ENCODE measurements around the gene SULT1E1.
"Not testable (repeated sequence)": the region's sequence is repeated elsewhere in the genome, so short reads cannot be mapped to it uniquely, and the experiment has no call there.

SULT1E1 gene

GRCh38 chr4:69838977-69839376 lies 21.0 kb downstream of the SULT1E1 start:
- DNase-seq, result no peak

DNA sequence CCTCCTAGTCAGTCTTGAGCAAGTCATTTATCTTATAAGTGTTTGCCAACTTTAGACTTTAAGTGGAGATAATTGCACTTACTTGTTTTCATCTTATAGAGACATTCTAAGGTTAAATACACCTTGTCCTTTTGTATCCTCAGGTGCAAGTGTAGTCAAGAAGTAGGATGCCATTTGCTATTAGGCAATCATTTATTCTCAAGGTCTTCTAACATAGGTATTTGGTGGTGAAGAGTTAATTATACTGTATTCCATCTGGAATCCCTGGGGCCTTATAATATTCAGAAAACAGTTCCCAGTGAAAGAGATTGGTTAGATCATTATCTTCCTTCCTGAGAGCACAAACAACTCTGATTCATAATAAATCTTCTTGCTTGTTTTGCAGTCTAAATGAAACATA lies 23.7 kb downstream of the SULT1E1 start:
- no peak for DNase-seq

- DNase-seq, result no peak
These were observed 24.2 kb downstream of the SULT1E1 start for GRCh38 chr4:69835766-69836165.

DNA sequence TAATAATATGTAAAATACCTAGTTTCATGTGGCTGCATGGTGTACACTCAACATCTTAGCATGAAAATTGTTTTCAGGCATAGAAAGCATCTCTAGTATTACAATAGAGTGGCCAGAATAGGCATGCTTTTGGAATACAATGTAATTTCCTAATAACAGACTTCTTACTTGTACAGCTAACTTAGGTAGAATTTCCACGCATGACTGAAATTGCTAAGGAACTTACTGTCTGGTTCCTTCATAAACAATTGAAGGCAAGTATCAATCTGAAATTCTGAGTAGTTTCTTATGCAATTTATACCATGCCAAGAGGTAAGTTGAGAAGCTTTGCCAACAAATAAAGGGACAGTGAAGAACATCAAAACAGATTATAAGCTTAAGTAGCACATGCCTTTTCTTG lies 26.7 kb downstream of the SULT1E1 start:
- no peak for DNase-seq

DNA sequence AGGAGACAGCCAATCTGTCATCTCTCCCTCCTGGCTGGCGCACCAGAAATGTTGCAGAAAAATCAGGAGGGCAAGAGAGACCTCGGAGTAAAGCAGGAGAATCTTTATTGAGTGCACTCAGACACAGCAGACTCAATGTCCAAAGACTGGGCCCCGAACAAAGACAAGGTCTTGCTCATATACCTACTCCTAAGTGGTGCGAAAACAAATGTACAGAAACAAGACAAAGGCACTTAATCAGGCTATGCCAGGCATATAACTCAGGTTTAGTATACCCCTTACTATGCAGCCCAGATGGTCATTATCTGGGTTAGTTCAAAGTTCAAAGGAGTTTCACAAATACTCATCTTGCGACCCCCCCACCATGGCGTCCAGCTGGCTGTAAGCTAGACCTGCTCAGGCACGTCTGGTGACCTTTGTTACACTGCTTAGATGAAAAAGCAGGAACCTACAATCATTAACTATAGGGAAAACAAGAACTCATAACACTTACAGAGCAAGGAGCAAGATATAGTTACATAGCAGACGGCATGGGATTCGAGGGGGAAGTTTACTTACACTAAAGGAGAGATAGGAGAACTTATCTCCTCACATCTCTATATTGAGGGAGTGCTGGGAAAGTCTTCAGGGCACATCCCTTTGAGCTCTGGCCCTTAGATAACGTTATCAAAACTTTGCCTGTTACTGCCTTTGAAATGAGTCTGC lies 27.5 kb downstream of the SULT1E1 start:
- DNase-seq, result no peak

DNA sequence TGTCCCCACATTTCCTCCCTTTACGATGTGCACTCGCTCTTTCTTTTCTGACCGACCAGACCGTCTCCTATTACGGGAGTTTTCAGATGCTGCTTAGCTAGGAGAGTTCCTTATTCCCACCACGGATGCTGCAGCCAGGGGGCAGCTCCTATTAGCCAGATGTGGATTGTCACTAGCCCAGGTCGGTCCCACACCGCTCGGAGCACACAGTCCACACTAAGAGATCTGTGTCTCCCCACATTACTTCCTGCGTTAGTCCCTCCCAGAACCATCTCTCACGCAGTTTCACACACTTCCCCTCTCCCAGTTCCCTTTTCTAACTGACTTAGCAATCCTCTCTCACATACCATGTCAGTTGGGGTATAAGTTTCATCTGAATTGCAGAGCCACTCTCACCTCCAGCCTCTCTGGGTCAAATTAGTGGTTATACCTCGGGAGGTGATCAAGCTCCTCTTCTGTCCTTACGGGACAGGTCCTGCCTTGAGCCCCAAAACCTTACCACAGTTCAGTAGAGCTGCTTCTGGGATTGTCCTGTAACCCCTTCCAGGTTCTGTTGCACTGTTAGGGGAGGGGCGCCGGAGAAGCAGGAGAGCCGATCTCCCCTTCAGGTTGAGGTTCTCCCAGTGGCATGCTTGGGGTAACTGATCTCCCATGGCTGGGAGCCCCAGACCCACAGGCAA lies 28.2 kb downstream of the SULT1E1 start:
- no peak for DNase-seq

DNA sequence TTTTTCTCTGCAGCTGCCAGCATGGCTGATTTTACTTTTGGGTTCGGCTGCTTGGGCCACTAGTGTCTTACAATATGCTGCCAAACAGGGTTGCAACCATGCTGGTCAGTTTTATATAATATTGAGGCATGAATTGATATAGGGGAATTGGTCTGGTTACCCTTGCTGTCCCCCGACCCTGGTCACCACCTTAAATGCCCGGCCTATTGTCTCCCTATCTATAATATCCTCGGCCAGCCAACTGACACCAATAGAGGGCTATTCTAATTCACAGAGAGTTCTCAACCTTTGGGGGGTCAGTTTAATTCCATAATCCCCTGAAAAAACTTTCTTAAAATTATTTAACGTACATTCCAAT lies 28.7 kb downstream of the SULT1E1 start:
- DNase-seq, result no peak

DNA sequence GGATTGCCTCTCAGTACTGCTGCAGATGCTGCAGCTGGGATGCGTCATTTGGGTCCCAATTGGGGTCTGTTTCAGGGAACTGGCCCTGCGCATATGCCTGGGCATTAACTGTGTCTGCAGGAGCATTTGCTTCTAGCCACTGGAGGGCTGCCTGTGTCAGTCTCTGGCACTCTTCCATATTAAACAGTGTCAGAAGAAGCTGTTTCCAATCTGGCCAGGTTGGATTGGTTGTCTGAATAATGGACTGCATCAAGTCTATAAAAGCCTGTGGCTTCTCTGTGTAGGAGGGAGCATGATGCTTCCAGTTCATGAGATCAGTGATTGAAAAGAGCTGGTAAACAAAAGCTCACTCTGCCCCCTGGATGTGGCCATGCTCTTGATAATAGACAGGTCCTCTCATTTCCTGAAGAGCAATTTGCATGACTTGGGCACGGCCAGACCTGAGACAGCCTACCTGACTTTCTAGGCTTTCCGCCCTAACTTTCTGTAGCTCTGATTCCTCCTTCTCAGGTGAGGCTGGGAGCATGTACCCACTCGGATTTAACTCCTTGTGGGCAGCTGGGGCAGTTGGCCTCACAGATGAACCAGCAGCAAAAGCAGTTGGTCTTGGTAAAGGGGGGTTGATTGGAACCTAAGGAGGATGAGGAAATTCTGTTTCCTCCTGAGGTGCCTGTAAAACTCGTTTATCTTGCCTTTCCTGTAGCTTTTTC lies 29.2 kb downstream of the SULT1E1 start:
- no peak for DNase-seq

DNA sequence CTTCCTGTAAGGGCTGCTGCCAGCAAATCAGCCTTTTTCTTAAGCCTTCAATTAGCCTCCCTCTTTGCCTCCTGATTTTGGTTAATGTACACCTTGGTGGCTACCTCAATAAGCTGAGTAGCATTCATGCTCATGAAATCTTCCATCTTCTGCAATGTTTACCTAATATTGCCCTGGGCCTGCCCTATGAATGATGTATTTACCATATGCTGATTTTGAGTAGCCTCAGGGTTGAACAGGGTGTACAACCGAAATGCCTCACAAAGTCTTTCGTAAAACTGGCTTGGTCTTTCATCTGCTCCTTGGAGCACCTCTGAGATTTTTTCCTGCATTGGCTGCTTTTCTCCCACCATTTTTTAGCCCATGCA lies 29.8 kb downstream of the SULT1E1 start:
- no peak for DNase-seq

- DNase-seq, result no peak
These were observed 30.3 kb downstream of the SULT1E1 start for GRCh38 chr4:69829678-69830077.

GRCh38 chr4:69828828-69829227 lies 31.1 kb downstream of the SULT1E1 start:
- DNase-seq, result no peak

DNA sequence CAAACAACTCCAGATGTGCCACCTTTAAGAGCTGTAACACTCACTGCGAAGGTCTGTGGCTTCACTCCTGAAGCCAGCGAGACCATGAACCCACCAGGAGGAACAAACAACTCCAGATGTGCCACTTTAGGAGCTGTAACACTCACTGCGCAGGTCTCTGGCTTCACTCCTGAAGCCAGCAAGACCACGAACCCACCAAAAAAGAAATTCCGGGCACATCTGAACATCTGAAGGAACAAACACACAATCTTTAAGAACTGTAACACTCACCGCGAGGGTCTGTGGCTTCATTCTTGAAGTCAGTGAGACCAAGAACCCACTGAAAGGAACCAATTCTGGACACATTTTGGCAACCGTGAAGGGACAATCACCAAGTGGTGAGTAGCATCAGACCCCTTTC lies 34.9 kb downstream of the SULT1E1 start:
- DNase-seq, result not testable (repeated sequence)

GRCh38 chr4:69823481-69824186 lies 36.3 kb downstream of the SULT1E1 start:
- peak; percentile 9 for DNase-seq

GRCh38 chr4:69823048-69823447 lies 36.9 kb downstream of the SULT1E1 start:
- no peak for DNase-seq

DNA sequence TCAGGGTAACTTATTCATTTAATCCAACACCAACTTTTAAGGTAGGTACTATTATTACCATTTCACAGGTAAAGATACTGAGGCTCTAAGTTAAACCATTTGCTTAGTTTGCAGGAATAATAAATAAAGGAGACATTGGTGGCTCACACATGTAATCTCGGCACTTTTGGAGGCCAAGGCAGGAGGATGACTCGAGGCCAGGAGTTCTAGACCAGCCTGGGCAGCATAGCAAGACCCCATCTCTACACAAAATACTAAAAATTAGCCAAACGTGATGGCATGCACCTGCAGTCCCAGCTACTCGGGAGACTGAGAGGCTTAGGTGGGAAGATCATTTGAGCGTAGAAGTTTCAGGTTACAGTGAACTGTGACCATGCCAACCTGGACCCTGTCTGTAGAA lies 37.7 kb downstream of the SULT1E1 start:
- DNase-seq, result no peak

- DNase-seq, result no peak
These were observed 41.8 kb downstream of the SULT1E1 start for GRCh38 chr4:69818060-69818639.

GRCh38 chr4:69816236-69816635 lies 43.7 kb downstream of the SULT1E1 start:
- DNase-seq, result no peak

DNA sequence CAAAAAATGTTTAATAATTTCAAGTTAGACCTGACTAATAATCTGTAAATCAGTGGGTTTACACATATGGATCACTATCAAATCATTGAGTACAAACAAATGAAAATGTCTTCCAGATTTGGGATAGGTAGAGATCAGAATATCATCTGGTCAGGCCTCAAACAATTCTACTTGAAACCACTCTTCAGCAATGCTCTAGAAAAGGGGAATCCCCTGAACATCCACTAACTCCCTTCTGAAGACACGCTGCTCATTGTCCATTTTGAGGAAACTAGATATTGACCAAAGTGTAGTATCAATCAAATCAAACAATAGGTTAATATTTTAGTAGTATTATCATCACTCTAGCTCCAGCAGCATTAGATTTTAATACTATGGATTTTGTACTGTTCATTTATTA lies 46.3 kb downstream of the SULT1E1 start:
- no peak for DNase-seq

DNA sequence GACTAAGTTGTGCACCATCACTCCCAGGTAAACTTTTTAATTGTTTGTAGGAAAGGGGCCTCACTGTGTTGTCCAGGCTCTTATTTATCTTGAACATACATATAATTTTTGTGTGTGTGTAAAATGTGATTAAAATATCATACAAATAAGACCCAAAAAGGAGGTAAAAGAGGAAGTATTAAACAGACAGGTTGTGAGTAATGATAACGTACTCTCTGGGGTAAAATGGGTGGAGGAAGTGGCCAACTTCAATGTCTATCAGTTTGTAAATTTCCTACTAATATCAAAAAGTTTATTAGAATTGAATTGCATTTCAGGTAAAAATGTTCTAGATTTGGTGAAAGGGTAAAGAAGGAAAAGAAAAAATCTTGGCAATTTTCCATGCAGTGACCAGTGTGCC lies 48.8 kb downstream of the SULT1E1 start:
- no peak for DNase-seq

DNA sequence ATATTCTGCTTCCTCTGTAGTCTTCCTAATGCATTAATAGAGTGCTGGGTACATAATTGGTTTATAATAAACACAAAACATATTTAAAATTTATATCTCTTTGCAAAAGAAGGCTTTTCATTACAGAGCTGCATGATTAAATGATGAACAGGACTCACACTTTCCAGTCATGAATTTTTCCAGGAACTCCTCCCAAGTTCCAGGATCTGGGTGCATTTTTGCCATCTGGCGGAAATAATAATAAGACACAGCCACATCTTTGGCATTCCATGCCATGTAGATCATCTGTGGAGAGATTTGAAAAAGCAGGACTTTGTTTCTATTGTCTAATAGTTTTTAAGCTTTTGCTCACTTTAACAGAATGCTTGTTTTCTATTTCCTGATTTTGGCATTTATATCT lies 59.3 kb downstream of the SULT1E1 start:
- no peak for DNase-seq

DNA sequence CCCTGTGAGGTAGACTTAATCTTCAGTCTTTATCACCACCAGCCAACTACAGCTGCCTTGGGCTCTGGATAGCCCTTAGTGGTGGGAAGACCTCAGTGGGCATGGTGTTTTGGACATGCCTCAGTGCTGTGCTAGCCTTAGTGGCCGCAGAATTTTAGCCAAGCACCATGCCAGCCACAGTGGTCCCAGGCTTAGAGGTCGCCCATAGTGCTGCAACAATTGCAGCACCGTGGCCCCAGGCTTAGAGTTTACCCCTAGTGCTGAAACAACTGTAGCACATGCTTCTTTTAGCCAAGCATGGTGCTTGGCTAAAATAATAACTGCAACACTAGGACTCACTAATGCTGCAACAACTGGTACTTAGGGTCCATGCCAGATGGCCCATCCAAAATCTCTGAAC lies 60.6 kb downstream of the SULT1E1 start:
- DNase-seq, result no peak

GRCh38 chr4:69793732-69794131 lies 66.2 kb downstream of the SULT1E1 start:
- no peak for DNase-seq
